Endothelial cell of umbilical vein (primary cell): ENCODE results near the gene ANKRD31. TPM values are rescaled to one million over a fixed set of nuclear protein-coding genes. Genes with fewer than 3 reads are reported as not detected.

Source experiments
- BruUV-seq: library from RNA; stranded (reverse); fragments of 400-500 nt; replicated peaks from 2 replicates; lab custom pipeline; 2021; lab: Mats Ljungman, UMichigan
- CTCF ChIA-PET: fragments of 300-600, 350-600 bp; sonication (Branson Sonifier 250); formaldehyde crosslinking; loops from one replicate; lab custom pipeline; 2021; ENCODE audit warnings: antibody characterized with exemption, inconsistent platforms; lab: Charles Lee
- POLR2A ChIA-PET: fragments of 300-600, 350-600 bp; sonication (Branson Sonifier 250); formaldehyde crosslinking; loops from one replicate; lab custom pipeline; 2021; ENCODE audit warnings: antibody characterized with exemption, inconsistent platforms; lab: Charles Lee
- DNase-seq: peaks from one replicate; pipeline ENCODE4 v3.0.0-alpha.2; 2011; ENCODE audit warnings: low read depth, low spot score
- FAIRE-seq: peaks from 2 replicates; lab custom pipeline; 2011; peaks lifted over from hg19 to GRCh38; lab: Jason Lieb, UNC
- H2AFZ ChIP-seq: 2 replicates; pipeline ENCODE4 v1.6.0; 2012; ENCODE audit warnings: low read depth, low read length, control low read depth, inconsistent platforms
- H3K27ac ChIP-seq: 2 replicates; pipeline ENCODE4 v1.5.1; 2011; ENCODE audit warnings: low read depth, mild to moderate bottlenecking, control low read depth, low read length, moderate library complexity; ENCODE audit not compliant: insufficient read depth
- H3K27me3 ChIP-seq, 2 experiments: 2 replicates each; pipeline versions ENCODE4 v1.6.0 to v1.6.1; 2011; ENCODE audit warnings: low read length in 2 of 2, mixed read lengths in 1 of 2; ENCODE audit not compliant: control insufficient read depth in 2 of 2, insufficient read depth in 2 of 2
- H3K36me3 ChIP-seq, 2 experiments: 2 replicates in 1 of 2; 3 replicates in 1 of 2; pipeline ENCODE4 v1.5.1; 2011; ENCODE audit warnings: low read length in 2 of 2, mild to moderate bottlenecking in 1 of 2, moderate library complexity in 1 of 2; ENCODE audit not compliant: control insufficient read depth in 2 of 2, insufficient read depth in 2 of 2; ENCODE audit errors: extremely low read depth in 1 of 2
- H3K4me1 ChIP-seq: 3 replicates; pipeline ENCODE4 v1.5.1; 2011; ENCODE audit warnings: mild to moderate bottlenecking, low read length; ENCODE audit not compliant: control insufficient read depth, insufficient read depth; ENCODE audit errors: extremely low read depth
- H3K4me2 ChIP-seq: 2 replicates; pipeline ENCODE4 v1.6.1; 2011; ENCODE audit warnings: low read length, control low read depth, mixed read lengths; ENCODE audit not compliant: insufficient read depth
- H3K4me3 ChIP-seq, 3 experiments: fragments of 200-600 bp in 1 of 3; sonication (generic), shearing (Covaris generic) in 1 of 3; replicated peaks in 1 of 3; 2 replicates each; pipeline ENCODE4 v1.5.1; 2011 to 2016; ENCODE audit warnings: control low read depth in 3 of 3, low read length in 3 of 3, mild to moderate bottlenecking in 2 of 3, inconsistent platforms in 1 of 3, low read depth in 1 of 3, moderate library complexity in 1 of 3; ENCODE audit not compliant: insufficient read depth in 1 of 3
- H3K79me2 ChIP-seq: 2 replicates; pipeline ENCODE4 v1.6.0; 2012; ENCODE audit warnings: low read length, inconsistent platforms; ENCODE audit not compliant: control insufficient read depth, insufficient read depth
- H3K9ac ChIP-seq: replicated peaks from 2 replicates; pipeline ENCODE3; 2011; ENCODE audit warnings: low read length, control low read depth; ENCODE audit not compliant: insufficient read depth; ENCODE audit errors: extremely low read depth
- H3K9me1 ChIP-seq: replicated peaks from 3 replicates; pipeline ENCODE4 v1.6.0; 2011; ENCODE audit warnings: mild to moderate bottlenecking, low read length; ENCODE audit not compliant: control insufficient read depth, insufficient read depth; ENCODE audit errors: extremely low read depth
- H3K9me3 ChIP-seq: replicated peaks from 2 replicates; pipeline ENCODE4 v1.5.1; 2012; ENCODE audit warnings: low read length, inconsistent platforms; ENCODE audit not compliant: control insufficient read depth, insufficient read depth
- H4K20me1 ChIP-seq: replicated peaks from 2 replicates; pipeline ENCODE3; 2011; ENCODE audit warnings: mild to moderate bottlenecking, low read length; ENCODE audit not compliant: control insufficient read depth, insufficient read depth; ENCODE audit errors: extremely low read depth
- CTCF ChIP-seq, 2 donors: IDR thresholded peaks; 1 replicate in 1 of 2; 2 replicates in 1 of 2; pipeline ENCODE4 v1.5.1; 2011; ENCODE audit warnings: low read length in 2 of 2, mild to moderate bottlenecking in 2 of 2, moderate library complexity in 2 of 2, control low read depth in 1 of 2, inconsistent platforms in 1 of 2, low read depth in 1 of 2; ENCODE audit not compliant: insufficient read depth in 1 of 2; ENCODE audit errors: extremely low read depth in 1 of 2
- EZH2 ChIP-seq: IDR thresholded peaks from 2 replicates; pipeline ENCODE4 v1.6.1; 2012; ENCODE audit warnings: borderline replicate concordance, low read depth, mild to moderate bottlenecking, moderate library complexity, low read length, inconsistent platforms; ENCODE audit not compliant: severe bottlenecking
- FOS ChIP-seq: IDR thresholded peaks from 2 replicates; pipeline ENCODE4 v1.6.1; 2011; ENCODE audit warnings: mild to moderate bottlenecking, low read length, moderate library complexity, borderline replicate concordance; ENCODE audit not compliant: insufficient read depth
- GATA2 ChIP-seq: IDR thresholded peaks from 2 replicates; pipeline ENCODE4 v1.7.0; 2011; ENCODE audit warnings: low read depth, mild to moderate bottlenecking, moderate library complexity, mixed read lengths, low read length; ENCODE audit not compliant: insufficient read length, insufficient read depth
- JUN ChIP-seq: IDR thresholded peaks from 2 replicates; pipeline ENCODE4 v1.6.1; 2011; ENCODE audit warnings: borderline replicate concordance, low read depth; ENCODE audit not compliant: insufficient read length, insufficient read depth
- MYC ChIP-seq: IDR thresholded peaks from one replicate; pipeline ENCODE4 v1.6.1; 2011; ENCODE audit warnings: mild to moderate bottlenecking, low read depth, low read length
- POLR2A ChIP-seq: IDR thresholded peaks from 2 replicates; pipeline ENCODE4 v1.6.1; 2012; ENCODE audit warnings: low read depth, mild to moderate bottlenecking, control low read depth, low read length
- POLR2AphosphoS5 ChIP-seq: IDR thresholded peaks from 2 replicates; pipeline ENCODE4 v1.6.1; 2012; ENCODE audit warnings: low read depth, mild to moderate bottlenecking, control low read depth, low read length, moderate library complexity; ENCODE audit not compliant: insufficient read depth
- dilution Hi-C: fragments of 300-500 bp; cut with MboI; formaldehyde crosslinking; loops from one replicate; pipeline ENCODE4 v1.15.0; 2019; ENCODE audit warnings: low sequenced_read_pairs; ENCODE audit not compliant: extremely low pct_ligation_motif_present
- intact Hi-C: fragments of 100-400 bp; cut with micrococcal nuclease; formaldehyde crosslinking; loops from one replicate; pipeline ENCODE4 v1.10.0; 2022
- polyA plus RNA-seq, 4 experiments: library from polyadenylated mRNA; depleted of rRNA in 3 of 4; stranded (reverse) in 3 of 4; unstranded in 1 of 4; fragments of >200 nt; gene quantifications; 2 replicates each; pipeline versions ENCODE4 v1.2.1 to v1.2.3, GENCODE V29; 2011 to 2012; ENCODE audit warnings: missing spikeins in 1 of 4
- total RNA-seq: library from RNA; stranded (reverse); gene quantifications from 2 replicates; pipeline ENCODE4 v1.2.3, GENCODE V29; 2021
- TF ChIP-seq, protein P1 (sequence below): IDR thresholded peaks from 2 replicates; pipeline ENCODE4 v1.6.1; 2011; ENCODE audit not compliant: insufficient read depth, insufficient read length

ANKRD31 gene
- total and polyA plus RNA-seq, 2 donors (not counting 3 experiments of a cell fraction or from before 2014, with no cell fraction given): not detected

DNA sequence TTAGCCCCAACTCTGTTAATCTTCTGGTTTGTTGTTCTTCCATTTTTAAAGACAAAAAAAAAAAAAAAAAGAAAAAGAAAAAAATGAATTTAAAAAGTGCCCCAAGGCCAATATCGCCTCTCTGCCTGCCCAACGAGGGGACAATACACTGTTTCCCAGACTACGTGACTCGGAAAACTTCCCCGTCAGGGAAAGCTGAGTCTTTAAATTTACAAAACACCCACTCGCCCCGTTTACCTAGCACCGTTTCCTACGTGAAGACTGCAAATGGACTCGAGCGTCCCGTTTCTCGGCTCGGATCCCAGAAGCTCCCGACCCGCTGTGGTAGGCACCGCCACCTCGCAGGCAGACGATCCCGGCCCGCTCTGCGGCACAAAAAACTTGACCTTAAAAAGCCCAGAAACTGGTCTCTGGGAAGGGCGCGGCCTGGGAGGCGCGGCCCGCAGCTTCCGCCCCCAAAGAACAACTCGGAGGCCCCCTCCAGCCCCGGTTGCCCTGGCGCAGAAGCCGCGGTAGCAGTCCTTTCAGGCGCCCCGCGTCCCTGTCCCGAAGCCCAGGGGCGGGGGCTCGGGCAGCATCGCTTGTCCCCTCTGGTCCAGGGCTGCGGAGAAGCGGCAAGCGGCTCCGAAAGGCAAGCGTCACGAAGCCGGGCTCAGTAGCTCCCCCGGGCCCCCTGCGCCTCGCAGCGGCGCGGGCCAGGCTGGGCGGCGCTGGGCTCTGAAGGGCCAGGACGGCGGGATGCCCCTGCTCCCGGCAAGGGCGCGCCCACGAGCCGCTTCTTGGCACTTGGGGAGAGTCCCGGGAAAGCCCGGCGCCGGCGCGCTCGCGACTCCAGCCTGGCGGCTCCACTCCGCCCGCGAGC is 184.3 kb downstream of the ANKRD31 start, which contains the start of gene GCNT4:
Gene GCNT4 (minus strand): TSS at position 367 of the 862 bp plus-strand sequence. CDS start 22,521 bp downstream, outside the sequence.
- Histone ChIP-seq H2AFZ (peak within 1 kb of the TSS; percentile 95), H3K36me3 (no peaks in the 10 kb centered on the region), H3K79me2 (no peaks in the 10 kb centered on the region), H3K9me3 (no peaks in the 10 kb centered on the region), H3K4me1 (peaks cover 14% of the 10 kb centered on the region), H3K4me2 (peak within 1 kb of the TSS; percentile 56), H3K9ac (peak within 1 kb of the TSS; percentile 38), H3K27ac (no peak within 1 kb of the TSS), H3K4me3 (peak within 1 kb of the TSS; percentile 28 to 51 (median 48)), H4K20me1 (no peaks in the 10 kb centered on the region), H3K9me1 (no peaks in the 10 kb centered on the region), H3K27me3 (peaks cover 0 to 3% of the 10 kb centered on the region in 2 experiments)
- TF ChIP-seq POLR2AphosphoS5: no peak
- TF ChIP-seq EZH2: no peak
- TF ChIP-seq POLR2A: no peak
- TF ChIP-seq GATA2: no peak
- POLR2A ChIA-PET: no interaction called here
- FAIRE-seq (no peak), DNase-seq (peak; percentile 13)
- no TSS peak for BruUV-seq
- CTCF ChIA-PET: interaction anchor here (1.1 kb wide), 1 partner anchor 1204 kb away, joined by 3 read pairs; no protein-coding TSS in a partner anchor
- intact Hi-C loops: loop anchor here (1.0 to 10.0 kb wide), 8 partner anchors 27 to 1125 kb away; partner anchors contain the start of genes ANKRD31, CERT1, POC5 and POLK
- dilution Hi-C loops: no loop called here

DNA sequence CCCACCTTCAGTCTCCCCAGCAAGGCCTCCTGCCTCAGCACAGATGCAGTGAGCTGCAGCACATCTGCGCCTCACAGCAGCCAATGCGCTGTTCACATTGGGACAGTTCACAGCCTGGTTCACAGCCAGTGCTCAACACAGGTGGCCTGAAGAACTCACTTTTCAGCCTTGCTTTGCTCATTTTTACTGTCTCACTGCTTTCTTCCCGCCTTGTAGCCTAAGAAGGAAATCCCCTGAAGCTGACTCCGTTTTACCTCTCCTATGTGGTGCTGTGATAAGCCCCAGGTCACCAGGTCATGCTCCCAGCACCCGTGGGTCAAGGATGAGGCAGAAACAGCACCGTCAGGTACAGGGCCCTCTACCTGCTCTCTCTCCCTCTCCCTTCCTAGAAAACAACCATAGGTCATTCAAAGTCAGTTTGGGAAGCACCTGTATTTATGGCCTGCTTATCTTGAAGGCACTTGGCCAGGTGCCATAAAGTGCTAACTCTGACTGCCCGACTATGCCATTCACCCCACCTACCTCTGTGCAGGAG is 185.4 kb downstream of the ANKRD31 start:
- no peak overlapping the region for H3K9ac ChIP-seq
- no peaks in the 10 kb centered on the region for H3K9me1 ChIP-seq
- BruUV-seq: no TSS peak
- no peak overlapping the region for H2AFZ ChIP-seq
- DNase-seq: no peak
- ChIA-PET POLR2A (no interaction called here), CTCF (interaction anchor here (1.3 to 3.0 kb wide), 3 partner anchors 15 to 1205 kb away, joined by 4 to 15 read pairs (median 12); no protein-coding TSS in a partner anchor)
- no peak for TF ChIP-seq POLR2AphosphoS5
- TF ChIP-seq POLR2A: no peak
- TF ChIP-seq EZH2: no peak
- no peak for TF ChIP-seq MYC
- TF ChIP-seq, protein P1, sequence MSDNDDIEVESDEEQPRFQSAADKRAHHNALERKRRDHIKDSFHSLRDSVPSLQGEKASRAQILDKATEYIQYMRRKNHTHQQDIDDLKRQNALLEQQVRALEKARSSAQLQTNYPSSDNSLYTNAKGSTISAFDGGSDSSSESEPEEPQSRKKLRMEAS: no peak
- no peak for TF ChIP-seq CTCF (IDR thresholded peaks at IDR 0.05; ENCODE audit: extremely low read depth in 1 of 2, insufficient read depth in 1 of 2, low read depth in 1 of 2, low read length in 2 of 2)
- no peak for TF ChIP-seq FOS
- TF ChIP-seq GATA2: no peak
- no peak for TF ChIP-seq JUN
- intact Hi-C loops (loop anchor here (5.0 to 10.0 kb wide), 6 partner anchors 114 to 1126 kb away; partner anchors contain the start of genes ANKRD31 and POC5), dilution Hi-C loops (no loop called here)
- H3K36me3 ChIP-seq: no peaks in the 10 kb centered on the region
- H3K4me1 ChIP-seq: peaks cover 14% of the 10 kb centered on the region
- no peak for FAIRE-seq
- no peaks in the 10 kb centered on the region for H3K79me2 ChIP-seq
- no peaks in the 10 kb centered on the region for H3K9me3 ChIP-seq
- no peaks in the 10 kb centered on the region for H4K20me1 ChIP-seq
- H3K27me3 ChIP-seq: peaks cover 0 to 3% of the 10 kb centered on the region in 2 experiments
- no peak overlapping the region for H3K4me3 ChIP-seq
- H3K4me2 ChIP-seq: no peak overlapping the region
- H3K27ac ChIP-seq: no peak overlapping the region
